Tibial artery (tissue), 4 donors: ENCODE data around the gene ABCA6.
A peak's percentile ranks its signal among the peaks of the same experiment; 100 is the strongest.

Source experiments
- DNase-seq, 2 donors: peaks; one replicate each; pipeline ENCODE4 v3.0.0-alpha.2; 2019
- H3K27ac ChIP-seq, 2 donors: fragments of 200-600 bp; sonication (generic) in 1 of 2; 1 replicate in 1 of 2; 2 replicates in 1 of 2; pipeline ENCODE4 v1.5.1; 2018 to 2019; ENCODE audit warnings: mild to moderate bottlenecking in 1 of 2
- H3K27me3 ChIP-seq, 2 donors: fragments of 200-600 bp; sonication (generic) in 1 of 2; one replicate each; pipeline versions ENCODE4 v1.5.1 to v1.6.0; 2016 to 2019
- H3K36me3 ChIP-seq, 3 donors: fragments of 200-600 bp; sonication (generic) in 2 of 3; one replicate each; pipeline ENCODE4 v1.5.1; 2016 to 2019; ENCODE audit warnings: mild to moderate bottlenecking in 2 of 3
- H3K4me1 ChIP-seq, 4 donors: fragments of 200-600 bp; sonication (generic) in 2 of 4; 1 replicate in 3 of 4; 2 replicates in 1 of 4; pipeline ENCODE4 v1.5.1; 2016 to 2019
- H3K4me3 ChIP-seq, 2 donors: fragments of 200-600 bp; sonication (generic) in 1 of 2; 1 replicate in 1 of 2; 2 replicates in 1 of 2; pipeline ENCODE4 v1.5.1; 2018 to 2019; ENCODE audit warnings: mild to moderate bottlenecking in 2 of 2
- H3K9me3 ChIP-seq, 3 donors: fragments of 200-600 bp; sonication (generic) in 1 of 3; one replicate each; pipeline ENCODE4 v1.5.1; 2016 to 2019
- intact Hi-C: fragments of 100-400 bp; cut with DNase I; formaldehyde crosslinking; loops from one replicate; pipeline ENCODE4 v1.15.0; 2023; ENCODE audit warnings: low total_unique reads
- TF ChIP-seq, protein P1 (sequence below), 2 experiments: fragments of 200-600 bp in 1 of 2; fragments of 450-650 bp in 1 of 2; IDR thresholded peaks; one replicate each; pipeline ENCODE4 v1.5.1; 2017 to 2019; ENCODE audit warnings: antibody characterized with exemption in 2 of 2, mild to moderate bottlenecking in 1 of 2, moderate library complexity in 1 of 2

Gene ABCA6

DNA sequence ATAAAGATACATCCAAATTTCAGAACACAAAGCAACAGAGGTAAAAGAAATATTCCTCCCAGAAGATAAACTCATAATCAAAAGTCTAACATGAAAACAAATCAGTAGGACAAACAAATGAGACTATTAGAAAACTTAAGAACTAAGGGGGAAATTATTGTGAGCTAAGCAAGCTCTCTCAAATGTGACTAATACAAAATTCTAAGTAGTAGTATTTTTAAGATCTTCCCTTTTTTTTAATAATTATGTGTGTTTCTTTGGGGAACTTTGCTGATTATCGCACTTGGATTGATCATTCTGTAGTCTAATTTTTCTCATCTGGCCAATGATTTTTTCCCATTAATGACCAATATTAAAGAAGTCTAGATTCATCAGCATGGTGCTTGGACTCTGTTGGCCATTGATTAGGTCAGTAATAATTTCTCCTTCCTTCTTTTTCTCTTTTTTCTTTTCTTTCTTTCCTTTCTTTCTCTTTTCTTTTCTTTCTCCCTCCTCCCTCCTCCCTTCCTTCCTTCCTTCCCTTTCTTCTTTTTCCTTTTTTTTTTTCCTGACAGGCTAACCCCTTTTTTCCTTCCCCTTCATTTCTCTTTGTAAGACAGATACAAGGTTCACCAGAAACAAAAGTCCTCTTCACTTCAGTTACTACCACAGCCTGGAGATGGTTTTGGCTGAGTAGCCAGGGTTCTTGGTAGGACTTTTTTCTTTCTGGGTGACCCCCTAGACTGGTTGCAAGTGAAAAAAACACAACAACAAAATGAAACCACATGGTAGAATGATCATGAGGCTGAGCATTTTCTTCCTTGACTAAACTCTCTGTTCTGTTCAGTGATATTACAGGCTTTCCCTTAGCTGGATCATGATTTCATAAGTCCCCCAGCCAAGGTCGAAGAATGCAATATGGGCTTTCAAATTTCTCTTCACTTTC lies 2.9 kb upstream of the ABCA6 start:
- Histone ChIP-seq H3K36me3 (no peaks in the 10 kb centered on the region), H3K9me3 (no peaks in the 10 kb centered on the region), H3K27ac (no peak overlapping the region), H3K4me1 (no peaks in the 10 kb centered on the region), H3K27me3 (no peaks in the 10 kb centered on the region), H3K4me3 (no peak overlapping the region)
- DNase-seq = no peak
- intact Hi-C loops = no loop called here
- TF ChIP-seq, protein P1, sequence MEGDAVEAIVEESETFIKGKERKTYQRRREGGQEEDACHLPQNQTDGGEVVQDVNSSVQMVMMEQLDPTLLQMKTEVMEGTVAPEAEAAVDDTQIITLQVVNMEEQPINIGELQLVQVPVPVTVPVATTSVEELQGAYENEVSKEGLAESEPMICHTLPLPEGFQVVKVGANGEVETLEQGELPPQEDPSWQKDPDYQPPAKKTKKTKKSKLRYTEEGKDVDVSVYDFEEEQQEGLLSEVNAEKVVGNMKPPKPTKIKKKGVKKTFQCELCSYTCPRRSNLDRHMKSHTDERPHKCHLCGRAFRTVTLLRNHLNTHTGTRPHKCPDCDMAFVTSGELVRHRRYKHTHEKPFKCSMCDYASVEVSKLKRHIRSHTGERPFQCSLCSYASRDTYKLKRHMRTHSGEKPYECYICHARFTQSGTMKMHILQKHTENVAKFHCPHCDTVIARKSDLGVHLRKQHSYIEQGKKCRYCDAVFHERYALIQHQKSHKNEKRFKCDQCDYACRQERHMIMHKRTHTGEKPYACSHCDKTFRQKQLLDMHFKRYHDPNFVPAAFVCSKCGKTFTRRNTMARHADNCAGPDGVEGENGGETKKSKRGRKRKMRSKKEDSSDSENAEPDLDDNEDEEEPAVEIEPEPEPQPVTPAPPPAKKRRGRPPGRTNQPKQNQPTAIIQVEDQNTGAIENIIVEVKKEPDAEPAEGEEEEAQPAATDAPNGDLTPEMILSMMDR (IDR thresholded peaks at IDR 0.05) = no peak

DNA sequence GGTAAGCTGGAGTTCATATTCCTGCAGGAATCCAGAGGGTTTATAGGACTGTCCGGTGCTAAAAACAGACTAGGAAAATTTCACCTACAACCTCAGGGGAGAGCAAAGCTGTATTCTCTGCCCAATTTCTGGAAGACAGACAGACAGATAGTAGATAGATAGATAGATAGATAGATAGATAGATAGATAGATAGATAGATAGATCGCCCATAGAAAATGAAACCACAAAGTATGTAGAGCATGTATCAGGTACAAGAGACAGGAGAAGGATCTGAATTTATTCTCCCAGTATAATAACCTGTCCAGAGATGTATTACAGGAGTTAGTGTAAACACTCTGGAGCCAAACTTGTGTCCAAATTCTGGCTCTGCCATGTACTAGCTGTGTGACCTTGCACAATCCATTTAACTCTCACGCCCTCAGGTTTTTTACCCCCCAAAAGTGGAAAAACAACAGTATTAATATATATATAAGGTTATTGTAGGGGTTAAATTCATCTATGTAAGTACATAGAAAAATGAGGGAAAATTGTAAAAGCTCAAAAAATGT lies 2.1 kb upstream of the ABCA6 start:
- DNase-seq = no peak
- Histone ChIP-seq H3K4me1 (no peaks in the 10 kb centered on the region), H3K4me3 (no peak overlapping the region), H3K27me3 (no peaks in the 10 kb centered on the region), H3K36me3 (no peaks in the 10 kb centered on the region), H3K27ac (no peak overlapping the region), H3K9me3 (no peaks in the 10 kb centered on the region)
- intact Hi-C loops = no loop called here
- TF ChIP-seq, protein P1 (IDR thresholded peaks at IDR 0.05) = no peak

DNA sequence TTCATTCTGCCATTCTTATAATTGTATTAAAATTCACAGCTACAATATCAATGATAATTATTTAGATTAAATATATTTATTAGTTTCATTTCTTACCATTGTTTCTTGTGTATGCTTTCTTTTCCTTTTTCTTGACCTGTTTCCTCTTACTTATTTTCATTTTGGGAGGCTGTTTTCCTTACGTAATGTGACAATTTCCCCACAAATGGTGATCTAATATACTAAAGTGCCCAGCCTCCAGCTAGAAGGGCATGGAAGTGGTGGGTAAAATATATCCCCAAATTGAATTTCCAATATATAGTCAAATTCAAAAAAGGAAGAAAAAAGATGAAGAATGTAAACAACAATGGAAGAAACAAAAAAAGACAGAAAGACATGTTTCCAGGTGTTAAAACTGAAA lies 1.5 kb upstream of the ABCA6 start:
- H3K4me3 ChIP-seq = no peak overlapping the region
- H3K36me3 ChIP-seq = no peaks in the 10 kb centered on the region
- no peaks in the 10 kb centered on the region for H3K9me3 ChIP-seq
- DNase-seq = no peak
- no peaks in the 10 kb centered on the region for H3K4me1 ChIP-seq
- TF ChIP-seq, protein P1 (IDR thresholded peaks at IDR 0.05) = no peak
- intact Hi-C loops = no loop called here
- H3K27ac ChIP-seq = no peak overlapping the region
- no peaks in the 10 kb centered on the region for H3K27me3 ChIP-seq

DNA sequence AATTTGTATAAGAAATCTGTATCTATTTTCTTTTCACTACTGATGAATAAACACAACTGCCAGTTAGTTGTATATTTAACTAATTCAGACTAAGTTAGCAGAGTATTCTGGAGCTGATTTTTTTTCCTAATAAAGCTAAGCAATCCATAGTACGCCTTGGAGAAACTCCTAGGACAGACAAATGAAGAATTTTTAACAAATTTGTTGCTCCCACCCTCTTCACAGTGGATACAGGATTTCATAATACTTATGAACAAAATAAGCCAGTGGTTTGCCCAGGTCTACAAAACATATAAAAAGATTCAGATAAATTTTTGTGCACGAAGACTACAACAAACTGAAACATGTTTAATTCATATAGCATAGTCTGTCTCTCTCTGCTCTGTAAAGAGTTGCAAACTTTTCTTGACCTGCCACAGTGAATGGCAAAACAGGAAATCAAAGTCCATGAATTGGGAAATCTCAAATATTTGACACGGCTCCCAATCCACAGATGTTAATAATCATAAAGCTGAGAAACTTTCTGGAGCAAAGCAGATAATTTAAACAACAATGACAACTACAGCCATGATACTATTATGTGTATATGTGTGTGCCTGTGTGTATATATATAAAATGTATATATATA lies 594 bp upstream of the ABCA6 start:
- Histone ChIP-seq H3K36me3 (peaks cover 0 to 7% (median 7%) of the 10 kb centered on the region in 3 donors), H3K27me3 (no peaks in the 10 kb centered on the region), H3K27ac (no peak overlapping the region), H3K4me3 (peak overlapping the region in 1 of 2 donors; percentile 10), H3K4me1 (no peaks in the 10 kb centered on the region), H3K9me3 (no peaks in the 10 kb centered on the region)
- no peak for DNase-seq
- TF ChIP-seq, protein P1 (IDR thresholded peaks at IDR 0.05) = no peak
- intact Hi-C loops = no loop called here

DNA sequence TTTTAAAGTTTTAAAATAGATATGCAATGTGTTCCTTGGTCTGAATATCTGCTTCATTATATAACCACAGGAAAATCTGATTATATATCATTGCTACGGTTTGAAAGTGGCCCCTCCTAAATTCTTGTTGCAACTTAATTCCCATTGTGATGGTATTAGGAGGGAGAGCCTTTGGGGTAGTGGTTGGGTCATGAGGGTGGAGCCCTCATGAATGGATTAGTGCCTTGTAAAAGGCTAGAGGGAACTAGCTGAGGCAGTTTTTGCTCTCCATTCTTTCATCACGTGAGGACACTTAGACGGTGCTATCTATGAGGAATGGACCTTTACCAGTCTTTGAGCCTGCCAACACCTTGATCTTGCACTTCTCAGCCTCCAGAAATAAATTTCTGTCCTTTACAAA lies 7.6 kb downstream of the ABCA6 start:
- TF ChIP-seq, protein P1 (IDR thresholded peaks at IDR 0.05) = no peak
- intact Hi-C loops = no loop called here
- H3K36me3 ChIP-seq = peaks cover 0 to 22% (median 7%) of the 10 kb centered on the region in 3 donors
- no peak overlapping the region for H3K27ac ChIP-seq
- no peaks in the 10 kb centered on the region for H3K4me1 ChIP-seq
- no peak for DNase-seq
- no peak overlapping the region for H3K4me3 ChIP-seq
- H3K27me3 ChIP-seq = no peaks in the 10 kb centered on the region
- H3K9me3 ChIP-seq = no peaks in the 10 kb centered on the region
